RWPE2 (cell line): ENCODE data around the gene EDARADD.

Experiments
- ATAC-seq: fragments of 200-7000 bp; cut with Tn5 transposase; 3 replicates; pipeline ENCODE4 v1.9.1; 2021; ENCODE audit warnings: low read depth
- DNase-seq: peaks from one replicate; pipeline ENCODE4 v3.0.0-alpha.2; 2020; ENCODE audit warnings: low spot score
- H3K27ac ChIP-seq: fragments of 450-650 bp; 2 replicates; pipeline ENCODE4 v1.5.1; 2017; ENCODE audit warnings: mild to moderate bottlenecking; ENCODE audit not compliant: poor library complexity, severe bottlenecking
- H3K27me3 ChIP-seq: fragments of 250-450 bp; sonication (Bioruptor Pico); 2 replicates; pipeline ENCODE4 v1.5.1; 2021; ENCODE audit warnings: mild to moderate bottlenecking, moderate library complexity; ENCODE audit not compliant: insufficient read depth, poor library complexity, severe bottlenecking
- H3K36me3 ChIP-seq: fragments of 250-450 bp; sonication (Bioruptor Pico); 2 replicates; pipeline ENCODE4 v1.5.1; 2020; ENCODE audit warnings: low read depth, mild to moderate bottlenecking, moderate library complexity
- H3K4me1 ChIP-seq: fragments of 250-450 bp; sonication (Bioruptor Pico); 2 replicates; pipeline ENCODE4 v1.5.1; 2021; ENCODE audit warnings: mild to moderate bottlenecking, moderate library complexity; ENCODE audit not compliant: insufficient read depth, poor library complexity, severe bottlenecking
- H3K4me3 ChIP-seq: fragments of 250-450 bp; sonication (Bioruptor Pico); 2 replicates; pipeline ENCODE4 v1.5.1; 2021; ENCODE audit warnings: mild to moderate bottlenecking, moderate library complexity; ENCODE audit not compliant: severe bottlenecking
- H3K9me3 ChIP-seq: fragments of 250-450 bp; sonication (Bioruptor Pico); 2 replicates; pipeline ENCODE4 v1.5.1; 2021; ENCODE audit warnings: mild to moderate bottlenecking, moderate library complexity; ENCODE audit not compliant: severe bottlenecking
- CTCF ChIP-seq: fragments of 450-650 bp; IDR thresholded peaks from one replicate; pipeline ENCODE4 v1.5.1; 2017; ENCODE audit warnings: mild to moderate bottlenecking, moderate library complexity; ENCODE audit not compliant: poor library complexity, severe bottlenecking

EDARADD gene

GRCh38 chr1:236530959-236531358 lies 136.9 kb downstream of the EDARADD start:
- DNase-seq = no peak
- H3K4me3 ChIP-seq = no peak overlapping the region
- no peak overlapping the region for H3K27ac ChIP-seq
- ATAC-seq = no peak
- H3K4me1 ChIP-seq = peaks cover 4% of the 10 kb centered on the region
- H3K9me3 ChIP-seq = no peaks in the 10 kb centered on the region
- no peaks in the 10 kb centered on the region for H3K27me3 ChIP-seq
- TF ChIP-seq CTCF = no peak
- H3K36me3 ChIP-seq = peaks cover 16% of the 10 kb centered on the region

DNA sequence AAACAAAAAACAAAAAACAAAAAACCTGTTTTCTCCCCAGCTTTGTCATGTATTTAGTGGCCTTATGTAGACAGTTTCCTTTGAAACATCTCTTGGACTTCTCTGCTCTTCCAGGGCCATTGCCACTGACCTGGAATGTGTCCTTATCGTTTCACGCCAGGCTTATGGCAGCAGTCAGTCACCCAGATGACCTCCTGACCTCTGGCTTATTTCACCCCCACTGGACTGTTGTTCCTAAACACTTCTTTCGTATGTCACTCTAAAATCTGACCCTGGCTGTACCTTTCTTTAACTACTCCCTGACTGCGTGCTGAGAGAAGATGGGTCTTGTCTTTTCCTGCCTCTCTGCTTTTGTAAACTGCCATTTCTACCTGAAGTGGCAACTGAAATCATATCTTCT lies 138.8 kb downstream of the EDARADD start:
- no peak for ATAC-seq
- H3K36me3 ChIP-seq = peaks cover 10% of the 10 kb centered on the region
- no peak overlapping the region for H3K4me3 ChIP-seq
- peaks cover 4% of the 10 kb centered on the region for H3K4me1 ChIP-seq
- H3K27me3 ChIP-seq = no peaks in the 10 kb centered on the region
- H3K9me3 ChIP-seq = no peaks in the 10 kb centered on the region
- DNase-seq = no peak
- H3K27ac ChIP-seq = no peak overlapping the region
- TF ChIP-seq CTCF = no peak

GRCh38 chr1:236534151-236534651 lies 140.1 kb downstream of the EDARADD start:
- Histone ChIP-seq H3K4me3 (no peak overlapping the region), H3K27ac (no peak overlapping the region), H3K9me3 (no peaks in the 10 kb centered on the region), H3K4me1 (peaks cover 4% of the 10 kb centered on the region), H3K36me3 (peaks cover 16% of the 10 kb centered on the region), H3K27me3 (no peaks in the 10 kb centered on the region)
- TF ChIP-seq CTCF = no peak
- DNase-seq = no peak
- ATAC-seq = no peak
